Upper lobe of left lung (tissue), 6 donors: ENCODE measurements around the gene FAM229A. TPM values are rescaled to one million over a fixed set of nuclear protein-coding genes. Genes with fewer than 3 reads are reported as not detected.

Source experiments
- ATAC-seq, 2 donors: fragments of 200-7000 bp; cut with Tn5 transposase; one replicate each; pipeline ENCODE4 v1.9.1; 2022; ENCODE audit warnings: mild to moderate bottlenecking in 2 of 2, moderate library complexity in 2 of 2; ENCODE audit not compliant: low FRiP score in 2 of 2
- DNase-seq, 2 donors: peaks; one replicate each; pipeline ENCODE4 v3.0.0-alpha.2; 2019 to 2020
- H3K27ac ChIP-seq, 4 donors: fragments of 200-600 bp; sonication (generic); one replicate each; pipeline ENCODE4 v1.5.1; 2016 to 2019
- H3K27me3 ChIP-seq, 4 donors: fragments of 200-600 bp; sonication (generic); one replicate each; pipeline ENCODE4 v1.5.1; 2017 to 2019
- H3K36me3 ChIP-seq, 4 donors: fragments of 200-600 bp; sonication (generic); one replicate each; pipeline ENCODE4 v1.5.1; 2016 to 2019
- H3K4me1 ChIP-seq, 4 donors: fragments of 200-600 bp; sonication (generic); one replicate each; pipeline ENCODE4 v1.5.1; 2018 to 2019
- H3K4me3 ChIP-seq, 4 donors: fragments of 200-600 bp; sonication (generic); one replicate each; pipeline ENCODE4 v1.5.1; 2017 to 2019; ENCODE audit warnings: mild to moderate bottlenecking in 2 of 4, moderate library complexity in 1 of 4
- H3K9me3 ChIP-seq, 4 donors: fragments of 200-600 bp; sonication (generic); one replicate each; pipeline ENCODE4 v1.5.1; 2018 to 2019
- CTCF ChIP-seq, 6 experiments: fragments of 450-650 bp in 4 of 6; fragments of 200-600 bp in 2 of 6; sonication (generic) in 2 of 6; IDR thresholded peaks; one replicate each; pipeline ENCODE4 v1.5.1; 2016 to 2019; ENCODE audit warnings: antibody characterized with exemption in 6 of 6
- EP300 ChIP-seq, 4 donors: sonication (generic); formaldehyde crosslinking; IDR thresholded peaks; one replicate each; pipeline ENCODE4 v1.5.1; 2017; ENCODE audit warnings: antibody characterized with exemption in 4 of 4, control low read depth in 2 of 4
- POLR2A ChIP-seq, 4 donors: fragments of 450-650 bp; IDR thresholded peaks; one replicate each; pipeline ENCODE4 v1.5.1; 2016 to 2017; ENCODE audit warnings: antibody characterized with exemption in 4 of 4, mild to moderate bottlenecking in 2 of 4
- POLR2AphosphoS5 ChIP-seq, 2 donors: sonication (generic); formaldehyde crosslinking; IDR thresholded peaks; one replicate each; pipeline ENCODE4 v1.5.1; 2017; ENCODE audit warnings: antibody characterized with exemption in 2 of 2
- WGBS, 2 donors: methylation state at CpG; one replicate each; pipeline ENCODE4 v1.1.5; 2017 to 2018; 5-methylcytosine and 5-hydroxymethylcytosine counted together
- total RNA-seq, 6 donors: library from RNA; depleted of rRNA in 4 of 6; stranded (reverse); fragments of >200 nt in 4 of 6; gene quantifications; one replicate each; pipeline versions ENCODE4 v1.1.0 to v1.2.1, GENCODE V29; 2016 to 2021
- donor health status: DM: no; HTN: no; CAD: no; lungs with moderate emphysema.
- donor health status: DM: no; HTN: yes; CAD: no; lungs with severe emphysema.

Gene FAM229A
- total RNA-seq, 6 donors from 2014 or later: 4.3 to 43.0 (median 10.5) TPM

GRCh38 chr1:32353886-32354570 lies 8.3 kb downstream of the FAM229A start:
- no peaks in the 10 kb centered on the region for H3K27me3 ChIP-seq
- H3K9me3 ChIP-seq: no peaks in the 10 kb centered on the region
- H3K27ac ChIP-seq: peak overlapping the region in 3 of 4 donors; percentile 41 to 96 (median 86)
- TF ChIP-seq EP300 (IDR thresholded peaks at IDR 0.05) (no peak), CTCF (IDR thresholded peaks at IDR 0.05) (no peak), POLR2AphosphoS5 (IDR thresholded peaks at IDR 0.05) (no peak)
- no peaks in the 10 kb centered on the region for H3K36me3 ChIP-seq
- 28 to 39% methylated on average over 2 of the region's 2 CpGs for WGBS, 2 donors
- DNase-seq (no peak), ATAC-seq (no peak)
- H3K4me1 ChIP-seq: peaks cover 36 to 48% (median 42%) of the 10 kb centered on the region in 4 donors
- H3K4me3 ChIP-seq: no peak overlapping the region

GRCh38 chr1:32353431-32353830 lies 8.9 kb downstream of the FAM229A start:
- H3K27ac ChIP-seq: peak overlapping the region in 3 of 4 donors; percentile 2 to 96 (median 86)
- H3K4me1 ChIP-seq: peaks cover 42 to 54% (median 47%) of the 10 kb centered on the region in 4 donors
- 57% methylated on average over 2 of the region's 2 CpGs for whole genome bisulfite sequencing, 2 donors

GRCh38 chr1:32352831-32353383 lies 9.4 kb downstream of the FAM229A start:
- Histone ChIP-seq H3K27me3 (no peaks in the 10 kb centered on the region), H3K27ac (peak overlapping the region in 3 of 4 donors; percentile 2 to 96 (median 86)), H3K4me3 (peak overlapping the region in 1 of 4 donors; percentile 61), H3K36me3 (no peaks in the 10 kb centered on the region), H3K4me1 (peaks cover 43 to 59% (median 52%) of the 10 kb centered on the region in 4 donors), H3K9me3 (no peaks in the 10 kb centered on the region)
- ATAC-seq: no peak
- 75 to 76% methylated on average over 2 of the region's 2 CpGs for WGBS, 2 donors
- DNase-seq: no peak
- TF ChIP-seq POLR2A (IDR thresholded peaks at IDR 0.05) (no peak), CTCF (IDR thresholded peaks at IDR 0.05) (no peak), EP300 (IDR thresholded peaks at IDR 0.05) (no peak), POLR2AphosphoS5 (IDR thresholded peaks at IDR 0.05) (no peak)

More at GRCh38 chr1:32353431-32353830, 8.9 kb downstream of the FAM229A start:
- no peak for TF ChIP-seq POLR2A (IDR thresholded peaks at IDR 0.05)
- no peak for TF ChIP-seq POLR2AphosphoS5 (IDR thresholded peaks at IDR 0.05)
- TF ChIP-seq EP300 (IDR thresholded peaks at IDR 0.05): no peak
- no peak for TF ChIP-seq CTCF (IDR thresholded peaks at IDR 0.05)
- no peak for DNase-seq
- Histone ChIP-seq H3K27me3 (no peaks in the 10 kb centered on the region), H3K36me3 (no peaks in the 10 kb centered on the region), H3K9me3 (no peaks in the 10 kb centered on the region), H3K4me3 (no peak overlapping the region)
- ATAC-seq: no peak

GRCh38 chr1:32352239-32352745 lies 10.0 kb downstream of the FAM229A start:
- peak overlapping the region; percentile 86 to 96 (median 88) for H3K27ac ChIP-seq
- peaks cover 43 to 60% (median 53%) of the 10 kb centered on the region in 4 donors for H3K4me1 ChIP-seq

More at GRCh38 chr1:32352239-32352745, 10.0 kb downstream of the FAM229A start:
- DNase-seq: no peak
- H3K4me3 ChIP-seq: peak overlapping the region; percentile 51 to 80 (median 65)
- H3K27me3 ChIP-seq: no peaks in the 10 kb centered on the region
- 62 to 63% methylated on average over 2 to 8 of the region's 8 CpGs for WGBS, 2 donors
- no peaks in the 10 kb centered on the region for H3K9me3 ChIP-seq
- TF ChIP-seq EP300 (IDR thresholded peaks at IDR 0.05) (no peak), CTCF (IDR thresholded peaks at IDR 0.05) (no peak), POLR2A (IDR thresholded peaks at IDR 0.05) (no peak), POLR2AphosphoS5 (IDR thresholded peaks at IDR 0.05) (no peak)
- ATAC-seq: no peak
- H3K36me3 ChIP-seq: no peaks in the 10 kb centered on the region
